ENCODE measurements around the gene PPM1B.
A peak's percentile ranks its signal among the peaks of the same experiment; 100 is the strongest.
"Not testable (repeated sequence)": the region's sequence is repeated elsewhere in the genome, so short reads cannot be mapped to it uniquely, and the experiment has no call there.

PPM1B gene

DNA sequence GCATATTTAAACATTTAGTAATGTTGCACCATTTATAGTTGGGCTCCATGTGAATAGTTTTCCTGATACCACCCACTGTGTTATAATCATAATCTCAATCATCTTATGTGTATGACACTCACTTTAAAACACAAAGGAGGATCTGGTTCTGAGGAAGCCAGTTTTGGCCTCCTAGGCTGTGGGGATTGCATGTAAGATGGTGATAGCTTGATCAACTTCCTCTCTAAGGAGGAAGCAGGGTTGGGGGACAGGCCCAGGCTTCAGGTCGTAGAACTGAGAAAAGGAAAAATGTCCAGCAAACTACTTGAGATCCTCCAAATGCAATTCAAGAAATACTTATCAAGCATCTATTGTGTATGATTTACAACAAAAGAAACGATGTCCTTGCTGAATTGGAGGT lies 4.9 kb upstream of the PPM1B start:
- no peak for DNase-seq (ENCODE audit: low spot score)

DNA sequence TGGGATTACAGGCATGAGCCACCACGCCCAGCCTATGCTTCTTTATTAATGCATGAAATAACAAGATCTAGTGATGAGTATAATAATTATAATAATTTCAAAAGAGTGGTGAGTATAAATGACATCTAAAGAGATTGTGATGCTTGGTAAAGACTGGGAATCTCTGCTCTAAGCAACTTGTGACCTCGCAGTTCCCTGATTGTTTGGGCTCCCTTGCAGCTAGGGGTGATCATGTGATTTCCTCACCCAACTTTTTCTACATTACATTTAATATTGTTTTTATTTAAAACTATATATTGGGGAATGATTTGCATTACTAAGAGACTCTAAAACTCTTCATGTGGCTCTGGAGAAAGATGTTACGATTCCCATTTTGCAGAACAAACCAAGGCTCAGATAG lies 4.1 kb upstream of the PPM1B start:
- no peak for DNase-seq (ENCODE audit: low spot score)

DNA sequence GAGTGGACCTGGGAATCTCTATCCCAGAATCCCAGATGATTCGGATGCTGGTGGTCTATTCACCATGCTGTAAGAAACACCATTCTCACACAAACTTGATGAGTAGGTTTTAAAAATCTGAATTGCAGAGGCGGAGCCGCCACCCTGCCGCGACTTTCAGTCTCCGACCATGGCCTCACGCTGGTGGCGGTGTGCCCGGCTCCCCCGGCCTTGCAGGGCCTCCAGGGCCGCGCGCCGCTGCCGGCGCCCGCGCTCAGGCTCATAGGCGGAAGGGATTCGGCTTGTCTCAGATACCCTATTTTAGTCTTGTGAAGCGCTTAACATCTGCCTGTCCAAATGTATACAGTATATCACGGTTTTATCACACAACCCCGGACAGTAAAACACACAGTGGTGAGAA lies 2.6 kb upstream of the PPM1B start:
- no peak for DNase-seq (ENCODE audit: low spot score)

DNA sequence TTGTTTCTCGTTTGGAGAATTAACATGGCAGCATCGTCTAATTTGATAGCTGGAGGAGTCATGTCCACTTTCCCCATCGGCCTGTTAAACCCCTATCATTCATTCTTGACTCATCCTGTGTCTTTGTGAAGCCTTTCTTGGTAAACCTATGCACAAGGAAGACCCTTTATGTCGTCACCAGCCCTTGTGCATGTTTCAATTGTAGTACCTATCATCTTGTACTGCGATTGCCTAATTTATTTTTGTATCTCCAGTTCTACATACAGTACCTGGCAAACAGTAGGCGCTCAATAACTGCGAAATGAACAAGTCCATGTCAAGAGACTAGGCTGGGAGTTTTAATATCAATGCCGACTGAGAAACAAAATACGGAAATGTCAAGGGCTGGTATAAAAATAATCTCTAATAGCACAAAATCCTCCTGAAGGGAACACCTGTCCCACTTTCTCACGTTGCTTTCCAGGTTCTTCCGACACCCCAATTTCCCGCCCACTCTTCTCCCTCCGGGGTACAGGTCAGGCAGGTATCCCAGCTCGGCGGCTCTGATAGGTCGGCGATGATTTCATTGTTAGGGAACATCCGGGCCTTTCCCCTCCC lies 1.3 kb upstream of the PPM1B start:
- DNase-seq (ENCODE audit: low spot score), result no peak

DNA sequence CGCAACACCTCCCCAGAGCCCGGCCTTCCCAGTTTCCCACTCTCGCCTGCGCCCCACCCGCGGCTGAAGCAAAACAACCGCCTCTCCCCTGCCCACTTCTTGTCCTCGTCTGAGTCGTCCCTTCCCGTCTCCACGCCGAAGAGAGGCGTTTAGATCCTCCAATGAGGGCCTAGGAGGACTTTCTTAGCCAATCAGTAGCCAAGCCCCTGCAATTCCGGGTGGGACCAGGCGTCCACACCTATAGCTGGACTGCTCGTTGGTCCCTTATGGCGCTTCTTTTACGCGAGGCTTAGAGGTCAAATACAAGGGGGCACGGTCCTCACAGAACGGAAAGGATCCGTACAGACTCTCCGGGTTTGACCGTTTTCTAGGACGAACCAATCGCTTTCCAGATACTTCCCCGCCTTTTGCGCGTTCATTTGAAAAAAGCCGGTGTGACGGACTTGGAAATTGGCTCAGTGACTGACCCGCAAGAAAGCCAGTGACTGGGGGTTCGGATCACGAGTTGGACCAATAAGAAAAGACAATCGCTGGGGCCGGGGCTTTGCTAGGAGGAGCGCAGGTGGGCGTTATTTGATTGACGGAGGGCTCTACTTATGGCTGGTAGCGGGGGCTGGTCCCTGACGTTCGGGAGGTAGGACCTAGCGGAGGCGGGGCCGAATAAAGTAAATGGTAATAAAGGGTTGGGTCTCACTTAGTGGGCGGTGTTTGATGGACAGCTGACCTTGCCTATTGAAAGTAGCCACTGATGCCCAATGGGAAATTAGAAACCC lies 581 bp upstream of the PPM1B start:
- DNase-seq (ENCODE audit: low spot score), result peak; percentile 99

DNA sequence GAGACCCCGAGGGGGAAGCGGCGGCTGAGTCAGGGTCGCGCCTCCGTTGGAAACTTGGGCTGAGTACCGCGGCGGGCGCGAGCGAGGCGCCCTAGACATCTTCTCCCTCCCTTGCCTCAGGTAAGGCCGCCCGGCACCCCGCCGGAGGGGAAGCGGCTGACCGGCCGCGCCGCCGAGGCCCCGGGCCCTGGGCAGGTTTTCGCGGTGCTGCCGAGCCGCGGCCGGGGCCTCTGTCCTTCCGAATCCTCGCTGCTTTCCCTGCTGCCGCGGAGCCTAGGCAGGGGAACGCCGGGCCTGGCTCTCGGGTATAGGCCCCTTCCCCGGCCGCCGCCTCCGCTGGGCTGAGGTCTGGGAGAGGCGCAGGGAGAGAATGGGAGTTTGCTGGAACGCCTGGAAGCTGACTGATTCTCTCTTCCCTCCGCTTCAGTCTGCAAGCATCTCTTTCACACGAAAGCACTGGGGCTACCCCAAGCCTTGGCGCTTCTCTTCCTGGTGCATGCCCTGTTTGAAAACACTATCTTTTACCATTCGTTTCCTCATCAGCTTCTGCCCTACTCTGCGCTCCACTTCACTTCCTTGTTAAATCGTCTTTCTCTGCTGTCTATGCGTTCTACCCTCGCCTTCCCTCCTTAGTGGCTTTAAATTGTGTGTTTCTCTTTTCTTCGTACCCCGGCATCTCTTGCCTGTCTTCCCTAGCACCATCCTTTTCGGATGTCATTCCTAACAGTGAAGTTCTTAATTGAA lies 652 bp downstream of the PPM1B start:
- DNase-seq (ENCODE audit: low spot score), result peak; percentile 33

DNA sequence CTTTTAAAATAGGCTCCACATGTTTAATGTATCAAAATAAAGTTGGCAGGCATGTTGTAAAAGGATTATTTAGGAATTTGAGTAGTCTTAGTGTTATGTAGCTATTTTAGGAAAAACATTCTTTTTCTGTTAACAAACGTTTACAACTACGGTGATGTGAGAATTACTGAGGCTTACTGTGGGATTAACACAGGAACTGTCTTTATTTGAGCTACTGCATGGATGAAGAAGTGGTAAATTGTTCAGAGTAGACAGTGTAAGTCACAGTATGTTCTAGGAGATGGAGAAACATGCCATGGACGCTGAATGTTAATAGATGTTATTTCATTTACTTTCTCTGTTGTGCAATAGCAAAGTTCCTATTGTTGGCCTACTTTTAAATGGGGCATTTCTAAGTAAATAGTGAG lies 1.6 kb downstream of the PPM1B start:
- no peak for DNase-seq (ENCODE audit: low spot score)

DNA sequence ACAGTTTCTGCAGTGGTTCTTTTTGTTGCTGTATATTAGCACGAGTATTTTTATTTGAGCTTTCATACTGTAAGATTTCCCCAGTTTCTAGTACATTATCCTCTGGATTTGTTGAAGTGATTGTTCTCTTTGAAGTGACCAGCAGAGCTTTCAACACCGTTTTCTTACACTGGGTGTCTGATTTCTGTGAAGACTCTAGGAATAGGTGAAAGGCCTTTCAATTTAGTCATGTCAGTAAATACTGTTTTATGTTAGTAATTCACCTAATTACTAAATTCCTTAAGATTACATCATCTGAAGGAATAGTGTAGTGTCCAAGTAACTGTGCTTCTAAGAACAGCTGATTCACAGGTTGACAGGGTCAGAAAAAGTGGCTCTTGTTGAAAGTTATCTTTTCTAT lies 2.3 kb downstream of the PPM1B start:
- DNase-seq (ENCODE audit: low spot score), result no peak

DNA sequence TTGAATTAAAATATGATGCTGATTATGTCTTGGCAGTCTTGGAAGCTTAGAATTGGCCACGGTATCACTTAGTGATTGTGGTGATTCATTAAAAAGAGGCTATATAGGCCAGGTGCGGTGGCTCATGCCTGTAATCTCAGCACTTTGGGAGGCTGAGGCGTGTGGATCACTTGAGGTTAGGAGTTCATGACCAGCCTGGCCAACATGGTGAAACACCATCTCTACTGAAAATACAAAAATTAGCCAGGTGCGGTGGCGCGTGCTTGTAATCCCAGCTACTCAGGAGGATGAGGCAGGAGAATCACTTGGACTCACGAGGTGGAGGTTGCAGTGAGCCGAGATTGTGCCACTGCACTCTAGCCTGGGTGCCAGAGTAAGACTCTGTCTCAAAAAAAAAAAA lies 2.8 kb downstream of the PPM1B start:
- not testable (repeated sequence) for DNase-seq (ENCODE audit: low spot score)

DNA sequence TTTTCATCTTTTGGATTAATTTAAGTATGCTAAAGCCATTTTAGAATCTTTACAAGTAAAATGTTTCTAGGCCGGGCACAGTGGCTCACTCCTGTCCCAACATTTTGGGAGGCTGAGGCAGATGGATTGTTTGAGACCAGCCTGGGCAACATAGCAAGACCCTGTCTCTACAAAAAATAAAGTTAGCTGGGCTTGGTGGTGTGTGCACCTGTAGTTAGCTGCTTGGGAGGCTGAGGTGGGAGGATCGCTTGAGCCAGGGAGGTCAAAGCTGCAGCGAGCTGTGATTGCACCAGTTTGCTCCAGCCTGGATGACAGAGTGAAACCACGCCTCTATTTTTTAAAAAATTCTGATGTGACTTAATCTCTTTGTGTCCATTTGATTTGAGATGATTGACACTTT lies 3.9 kb downstream of the PPM1B start:
- DNase-seq (ENCODE audit: low spot score), result no peak

DNA sequence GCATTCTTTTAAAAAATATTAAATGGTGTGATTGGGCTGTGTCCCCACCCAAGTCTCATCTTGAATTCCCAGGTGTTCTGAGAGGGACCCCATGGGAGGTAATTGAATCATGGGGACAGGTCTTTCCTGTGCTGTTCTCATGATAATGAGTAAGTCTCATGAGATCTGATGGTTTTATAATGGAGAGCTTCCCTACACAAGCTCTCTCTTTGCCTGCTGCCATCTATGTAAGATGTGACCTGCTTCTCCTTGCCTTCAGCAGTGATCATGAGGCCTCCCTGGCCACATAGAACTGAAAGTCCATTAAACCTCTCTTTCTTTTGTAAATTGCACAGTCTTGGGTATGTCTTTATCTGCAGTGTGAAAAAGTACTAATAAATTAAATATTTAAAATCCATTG lies 10.3 kb downstream of the PPM1B start:
- no peak for DNase-seq (ENCODE audit: low spot score)

DNA sequence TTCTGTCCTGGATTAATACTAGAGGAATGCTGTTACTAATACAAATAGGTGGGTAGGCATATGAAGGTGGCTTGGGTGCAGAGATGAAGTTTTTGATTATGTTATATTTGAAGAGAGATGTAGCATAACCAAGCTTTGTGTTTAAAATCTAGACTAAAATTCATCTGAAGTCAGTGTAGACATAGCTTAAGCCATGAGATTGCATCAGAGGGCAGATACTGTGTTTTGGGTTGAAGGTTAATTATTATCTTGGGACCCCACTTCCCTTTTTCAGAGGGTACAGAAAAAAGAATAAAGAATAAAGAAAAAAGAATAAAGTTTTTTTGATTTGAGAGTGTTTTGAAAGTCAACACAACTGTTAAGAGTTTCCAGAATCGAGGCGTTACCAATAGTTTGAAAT lies 13.0 kb downstream of the PPM1B start:
- DNase-seq (ENCODE audit: low spot score), result no peak

DNA sequence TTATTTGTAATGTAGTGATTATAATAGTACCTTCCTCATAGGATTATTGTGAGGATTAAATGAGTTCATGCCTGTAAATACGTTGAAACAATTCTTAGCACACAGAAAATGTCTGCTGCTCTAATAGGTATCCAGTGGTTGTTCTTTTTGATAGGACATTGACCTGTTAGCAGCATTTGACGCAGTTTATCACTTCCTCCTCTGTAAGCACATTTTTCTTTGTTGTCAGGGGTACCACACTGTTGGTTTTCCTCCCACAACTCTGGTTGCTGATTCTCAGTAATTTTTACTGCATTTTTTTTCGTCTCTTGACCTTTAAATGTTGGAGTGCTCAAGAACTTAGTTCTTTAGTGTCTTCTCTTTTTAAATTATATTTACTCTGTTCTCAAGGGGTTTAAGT lies 15.4 kb downstream of the PPM1B start:
- DNase-seq (ENCODE audit: low spot score), result no peak

DNA sequence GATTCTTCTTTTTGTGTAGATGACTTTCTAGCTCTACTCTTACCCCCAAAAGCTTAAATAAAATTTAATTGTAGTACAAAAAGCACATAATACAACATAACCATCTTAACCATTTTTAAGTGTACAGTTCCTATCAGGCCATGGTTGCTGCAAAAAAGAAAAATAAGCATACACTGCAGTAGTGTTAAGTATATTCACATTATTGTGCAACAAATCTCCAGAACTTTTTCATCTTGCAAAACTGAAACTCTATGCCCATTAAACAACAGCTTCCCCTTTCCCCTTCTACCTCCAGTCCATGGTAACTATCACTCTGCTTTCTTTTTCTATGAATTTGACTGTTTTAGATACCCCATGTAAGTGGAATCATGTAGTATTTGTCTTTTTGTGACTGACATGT lies 18.1 kb downstream of the PPM1B start:
- DNase-seq (ENCODE audit: low spot score), result no peak

DNA sequence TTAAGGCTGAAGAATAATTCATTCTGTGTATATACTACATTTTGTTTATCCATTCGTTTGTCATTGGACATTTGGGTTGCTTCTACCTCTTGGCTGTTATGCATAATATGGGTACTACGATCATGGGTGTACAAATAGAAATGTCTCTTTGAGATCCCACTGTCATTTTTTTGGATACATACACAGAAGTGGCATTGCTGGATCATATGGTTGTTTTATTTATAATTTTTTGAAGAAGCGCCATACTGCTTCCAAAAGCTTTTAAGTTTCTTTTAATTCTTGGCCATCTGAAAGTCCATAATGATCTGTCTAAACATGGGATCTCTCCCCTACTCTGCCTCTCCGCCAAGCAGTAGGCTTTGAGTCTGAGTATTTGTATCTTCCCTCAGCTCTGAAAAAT lies 18.6 kb downstream of the PPM1B start:
- no peak for DNase-seq (ENCODE audit: low spot score)

DNA sequence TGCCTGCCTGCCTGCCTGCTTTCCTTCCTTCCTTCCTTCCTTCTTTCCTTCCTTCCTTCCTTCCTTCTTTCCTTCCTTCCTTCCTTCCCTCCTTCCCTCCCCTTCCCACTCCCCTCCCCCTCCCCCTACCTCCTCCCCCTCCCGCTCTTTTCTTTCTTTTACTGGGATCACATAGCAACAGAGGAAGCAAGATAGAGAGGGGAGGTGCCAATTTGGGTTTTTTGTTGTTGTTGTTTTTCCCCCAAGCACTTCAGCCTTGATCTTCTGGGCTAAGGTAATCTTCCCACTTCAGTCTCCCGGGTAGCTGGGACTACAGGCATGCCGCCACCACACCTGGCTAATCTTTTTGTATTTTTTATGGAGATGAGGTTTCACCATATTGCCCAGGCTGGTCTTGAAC lies 20.0 kb downstream of the PPM1B start:
- DNase-seq (ENCODE audit: low spot score), result no peak

DNA sequence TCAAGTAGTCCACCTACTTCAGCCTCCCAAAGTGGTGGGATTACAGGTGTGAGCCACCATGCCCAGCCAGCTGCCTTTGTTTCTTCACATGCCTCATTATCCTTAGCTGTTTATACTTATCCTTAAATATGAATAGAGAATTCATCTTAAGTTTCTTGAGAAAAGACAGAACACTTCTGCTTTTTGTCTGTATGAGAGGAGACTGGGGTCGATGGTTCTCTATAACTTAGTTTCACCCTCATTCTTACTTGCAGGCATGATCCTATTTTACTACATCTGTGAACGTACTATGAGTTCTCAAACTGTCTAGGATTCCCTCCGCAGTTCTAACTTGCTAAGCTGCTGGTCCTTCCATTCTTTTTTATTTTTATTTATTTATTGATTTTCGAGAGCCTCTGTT lies 20.4 kb downstream of the PPM1B start:
- DNase-seq (ENCODE audit: low spot score), result no peak

DNA sequence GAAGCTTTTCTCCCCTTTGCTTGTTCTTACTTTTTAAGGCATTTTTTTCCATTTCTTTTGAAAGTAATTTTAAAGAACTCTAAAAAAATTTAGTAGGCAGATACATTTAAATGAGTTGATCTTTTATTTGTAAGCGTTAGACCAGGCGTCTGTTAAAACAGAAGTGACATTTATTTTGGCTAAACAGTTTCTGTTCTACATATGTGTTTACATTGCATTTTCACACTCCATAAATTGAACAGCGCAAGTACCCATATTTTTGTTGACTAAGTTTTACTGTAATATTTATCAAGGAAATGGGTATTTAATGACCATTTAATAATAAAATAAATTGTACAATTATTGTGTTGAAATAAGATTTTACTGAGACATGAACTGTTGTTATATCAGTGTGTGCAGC lies 21.9 kb downstream of the PPM1B start:
- no peak for DNase-seq (ENCODE audit: low spot score)

DNA sequence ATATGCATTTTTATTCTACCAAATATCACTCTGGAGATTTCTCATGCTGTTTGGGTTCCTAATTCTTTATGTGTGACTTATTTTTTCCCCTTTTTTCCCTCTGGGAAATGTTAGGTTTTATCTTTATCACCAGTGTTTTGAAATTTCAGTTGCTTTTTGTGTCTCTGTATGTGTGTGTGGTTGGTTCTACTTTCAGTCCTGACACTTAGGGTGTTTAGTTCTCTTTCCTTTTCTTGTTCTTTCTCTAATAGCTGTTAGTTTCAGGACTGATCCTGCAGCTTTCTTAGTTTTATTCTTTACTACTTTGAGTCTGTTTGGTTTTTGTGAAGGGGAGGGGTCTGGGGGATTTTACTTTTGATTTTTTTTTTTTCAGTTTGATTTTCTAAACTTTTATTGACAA lies 23.1 kb downstream of the PPM1B start:
- no peak for DNase-seq (ENCODE audit: low spot score)

DNA sequence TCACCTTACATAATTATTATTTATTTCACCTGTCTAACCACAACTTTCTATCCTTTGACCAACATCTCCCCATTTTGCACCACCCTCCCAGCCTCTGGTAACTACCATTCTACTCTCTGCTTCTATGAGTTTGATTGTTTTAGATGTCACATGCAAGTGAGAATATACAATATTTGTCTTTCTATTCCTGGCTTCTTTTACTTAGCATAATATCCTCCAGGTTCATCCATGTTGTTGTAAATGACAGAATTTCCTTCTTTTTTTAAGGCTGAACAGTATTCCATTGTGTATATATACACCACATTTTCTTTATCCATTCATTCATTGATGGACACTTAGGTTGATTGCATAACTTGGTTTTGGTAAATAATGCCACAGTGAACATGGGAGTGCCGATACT lies 24.0 kb downstream of the PPM1B start:
- DNase-seq (ENCODE audit: low spot score), result no peak

DNA sequence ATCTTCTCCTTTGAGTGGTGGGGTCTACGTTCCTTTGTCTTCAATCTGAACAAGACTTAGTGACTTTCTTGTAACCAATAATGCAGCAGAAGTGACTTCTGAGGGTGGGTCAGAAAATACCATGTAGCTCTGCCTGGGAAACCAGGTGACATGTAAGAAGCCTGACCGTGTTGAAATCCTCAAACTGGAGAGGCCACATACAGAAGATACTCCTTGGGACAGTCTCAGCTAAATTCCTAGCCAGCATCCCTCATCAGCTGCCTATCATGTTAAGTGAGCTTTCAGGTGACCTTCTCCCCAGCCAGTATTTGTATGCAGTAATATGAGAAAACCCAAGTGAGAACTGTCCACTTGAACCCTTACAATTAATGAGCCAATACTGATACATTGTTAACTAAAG lies 27.0 kb downstream of the PPM1B start:
- DNase-seq (ENCODE audit: low spot score), result no peak

DNA sequence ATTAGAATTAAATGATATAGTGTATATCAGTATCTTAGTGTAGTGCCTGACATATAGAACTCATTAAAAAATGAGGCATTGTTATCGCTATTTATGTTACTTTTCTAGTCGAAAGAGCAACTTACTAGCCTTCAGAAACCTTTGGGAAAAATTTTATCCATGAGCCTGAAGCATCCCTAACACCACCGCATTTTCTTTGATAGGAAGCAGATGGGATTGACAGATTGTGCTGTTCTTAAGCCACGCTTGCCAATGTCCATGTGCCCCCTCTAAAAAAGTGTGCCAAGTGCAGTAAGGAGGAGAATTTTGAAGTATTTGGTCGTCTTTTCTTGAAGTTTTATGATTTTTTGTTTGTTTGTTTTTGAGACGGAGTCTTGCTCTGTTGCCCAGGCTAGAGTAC lies 29.1 kb downstream of the PPM1B start:
- no peak for DNase-seq (ENCODE audit: low spot score)

DNA sequence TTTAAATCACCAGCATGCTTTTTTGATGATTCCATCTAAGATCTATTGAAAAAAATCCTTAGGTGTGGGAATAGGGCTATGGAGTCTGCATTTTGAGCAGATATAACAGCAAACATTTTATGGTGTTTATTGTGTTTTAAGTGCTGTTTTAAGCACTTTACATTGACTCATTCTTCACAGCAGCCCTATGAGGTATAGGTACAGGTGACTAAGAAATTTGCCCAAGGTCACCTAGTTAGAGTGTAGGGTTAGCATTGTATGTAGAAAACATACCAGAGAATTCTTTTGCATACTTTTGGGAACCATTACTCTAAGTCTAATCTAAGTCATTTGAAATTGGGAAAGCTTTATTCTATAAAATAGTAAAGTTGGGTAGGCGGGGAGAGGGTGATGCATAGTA lies 31.3 kb downstream of the PPM1B start:
- no peak for DNase-seq (ENCODE audit: low spot score)

DNA sequence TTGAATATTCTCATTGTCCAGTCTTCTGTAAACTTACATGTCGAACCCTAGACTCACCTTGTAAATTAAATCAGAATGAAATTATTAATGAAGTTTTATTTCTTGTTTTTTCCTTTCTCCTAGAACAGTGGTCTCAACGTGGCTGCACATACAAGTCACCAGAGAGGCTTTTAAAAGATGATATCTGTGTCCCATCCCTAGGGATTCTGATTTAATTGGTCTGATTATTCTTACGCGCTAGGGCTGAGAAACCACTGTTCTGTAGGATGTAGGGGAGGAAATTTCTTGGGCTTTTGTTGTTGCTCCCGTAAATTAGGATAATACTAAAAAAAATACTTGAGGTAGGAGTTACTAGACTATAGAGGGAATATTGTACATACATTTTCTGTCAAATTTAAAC lies 32.1 kb downstream of the PPM1B start:
- DNase-seq (ENCODE audit: low spot score), result no peak

Data from hepatic stellate cell (primary cell).